Skeletal muscle tissue (tissue), 4 donors: ENCODE measurements around the gene SNCAIP. TPM values are rescaled to one million over a fixed set of nuclear protein-coding genes. Genes with fewer than 3 reads are reported as not detected.

Source experiments
- H3K27ac ChIP-seq: one replicate; pipeline ENCODE4 v1.7.0; 2013; ENCODE audit warnings: mild to moderate bottlenecking, low read depth, low read length, inconsistent platforms
- H3K27me3 ChIP-seq, 3 donors: one replicate each; pipeline ENCODE4 v1.7.0; 2013; ENCODE audit warnings: low read length in 3 of 3; ENCODE audit not compliant: control insufficient read depth in 3 of 3, insufficient read depth in 3 of 3
- H3K36me3 ChIP-seq, 3 donors: one replicate each; pipeline ENCODE4 v1.7.0; 2013; ENCODE audit warnings: low read length in 3 of 3; ENCODE audit not compliant: control insufficient read depth in 3 of 3, insufficient read depth in 3 of 3
- H3K4me1 ChIP-seq, 3 donors: one replicate each; pipeline ENCODE4 v1.7.0; 2013; ENCODE audit warnings: low read length in 3 of 3, mild to moderate bottlenecking in 3 of 3; ENCODE audit not compliant: control insufficient read depth in 3 of 3, insufficient read depth in 3 of 3
- H3K4me3 ChIP-seq, 3 donors: one replicate each; pipeline ENCODE4 v1.7.0; 2013; ENCODE audit warnings: low read length in 3 of 3
- H3K9ac ChIP-seq, 3 donors: one replicate each; pipeline ENCODE4 v1.7.0; 2013; ENCODE audit warnings: low read length in 3 of 3, mild to moderate bottlenecking in 3 of 3, moderate library complexity in 2 of 3, low read depth in 1 of 3
- H3K9me3 ChIP-seq, 3 donors: one replicate each; pipeline ENCODE4 v1.7.0; 2013; ENCODE audit warnings: low read length in 3 of 3; ENCODE audit not compliant: control insufficient read depth in 3 of 3
- total RNA-seq: library from RNA; depleted of rRNA; stranded (reverse); fragments of >200 nt; gene quantifications from one replicate; pipeline ENCODE4 v1.2.3, GENCODE V29; 2014
- donor health status: Osteomylitis.

SNCAIP gene
- total RNA-seq, 1 donor from 2014 or later = 6.8 TPM

- H3K4me3 ChIP-seq = no peak overlapping the region
- H3K9me3 ChIP-seq = no peaks in the 10 kb centered on the region
- no peaks in the 10 kb centered on the region for H3K27me3 ChIP-seq
- H3K36me3 ChIP-seq = no peaks in the 10 kb centered on the region
- no peak overlapping the region for H3K27ac ChIP-seq
- H3K9ac ChIP-seq = no peak overlapping the region
- no peaks in the 10 kb centered on the region for H3K4me1 ChIP-seq
Observed at GRCh38 chr5:122507581-122507980, 195.5 kb downstream of the SNCAIP start.

GRCh38 chr5:122508623-122509022 lies 196.6 kb downstream of the SNCAIP start:
- Histone ChIP-seq H3K27ac (no peak overlapping the region), H3K4me1 (no peaks in the 10 kb centered on the region), H3K36me3 (no peaks in the 10 kb centered on the region), H3K27me3 (no peaks in the 10 kb centered on the region), H3K9ac (no peak overlapping the region), H3K4me3 (no peak overlapping the region), H3K9me3 (no peaks in the 10 kb centered on the region)

Other genes starting within 250 kb of the SNCAIP start
- 50.1 TPM for gene LOX, start 234.0 kb upstream of the SNCAIP start, total RNA-seq
- gene ZNF474, start 182.7 kb upstream of the SNCAIP start, total RNA-seq = 2.6 TPM